Tibial nerve (tissue), 4 donors: ENCODE measurements around the gene ZNF597.

Experiments used
- EP300 ChIP-seq, 2 donors: sonication (generic); formaldehyde crosslinking; IDR thresholded peaks; one replicate each; pipeline ENCODE4 v1.6.1; 2017; ENCODE audit warnings: antibody characterized with exemption in 2 of 2, mild to moderate bottlenecking in 1 of 2
- POLR2A ChIP-seq, 2 donors: fragments of 450-650 bp; IDR thresholded peaks; one replicate each; pipeline ENCODE4 v1.6.1; 2017; ENCODE audit warnings: antibody characterized with exemption in 2 of 2, mild to moderate bottlenecking in 2 of 2, moderate library complexity in 2 of 2
- TF ChIP-seq, protein P1 (sequence below), 5 experiments: fragments of 200-600 bp in 3 of 5; fragments of 450-650 bp in 2 of 5; sonication (generic) in 3 of 5; IDR thresholded peaks; one replicate each; pipeline ENCODE4 v1.5.1; 2016 to 2019; ENCODE audit warnings: antibody characterized with exemption in 5 of 5, mild to moderate bottlenecking in 3 of 5, moderate library complexity in 2 of 5

DNA sequence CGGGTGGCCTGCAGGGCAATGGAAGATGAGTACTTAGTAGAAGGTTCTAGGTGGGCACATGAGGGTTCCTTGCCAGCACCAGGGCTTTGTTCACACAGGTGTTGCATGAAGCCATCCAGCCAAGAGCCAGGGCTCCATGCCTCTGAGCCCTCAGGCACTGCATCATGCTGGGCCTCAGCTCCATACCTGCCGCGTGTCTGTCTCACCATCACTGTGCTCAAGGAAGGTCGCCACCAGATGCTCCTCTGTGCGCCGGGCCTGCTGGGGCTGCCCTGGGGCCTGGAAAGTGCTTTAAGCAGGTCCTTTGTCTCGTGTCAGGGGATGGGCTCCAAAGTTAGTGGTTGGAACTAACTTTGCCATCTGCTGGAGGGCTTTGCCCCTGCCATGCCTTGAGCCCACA is 26.4 kb upstream of the ZNF597 start:
- TF ChIP-seq, protein P1, sequence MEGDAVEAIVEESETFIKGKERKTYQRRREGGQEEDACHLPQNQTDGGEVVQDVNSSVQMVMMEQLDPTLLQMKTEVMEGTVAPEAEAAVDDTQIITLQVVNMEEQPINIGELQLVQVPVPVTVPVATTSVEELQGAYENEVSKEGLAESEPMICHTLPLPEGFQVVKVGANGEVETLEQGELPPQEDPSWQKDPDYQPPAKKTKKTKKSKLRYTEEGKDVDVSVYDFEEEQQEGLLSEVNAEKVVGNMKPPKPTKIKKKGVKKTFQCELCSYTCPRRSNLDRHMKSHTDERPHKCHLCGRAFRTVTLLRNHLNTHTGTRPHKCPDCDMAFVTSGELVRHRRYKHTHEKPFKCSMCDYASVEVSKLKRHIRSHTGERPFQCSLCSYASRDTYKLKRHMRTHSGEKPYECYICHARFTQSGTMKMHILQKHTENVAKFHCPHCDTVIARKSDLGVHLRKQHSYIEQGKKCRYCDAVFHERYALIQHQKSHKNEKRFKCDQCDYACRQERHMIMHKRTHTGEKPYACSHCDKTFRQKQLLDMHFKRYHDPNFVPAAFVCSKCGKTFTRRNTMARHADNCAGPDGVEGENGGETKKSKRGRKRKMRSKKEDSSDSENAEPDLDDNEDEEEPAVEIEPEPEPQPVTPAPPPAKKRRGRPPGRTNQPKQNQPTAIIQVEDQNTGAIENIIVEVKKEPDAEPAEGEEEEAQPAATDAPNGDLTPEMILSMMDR (IDR thresholded peaks at IDR 0.05), result no peak
- no peak for TF ChIP-seq EP300 (IDR thresholded peaks at IDR 0.05)
- no peak for TF ChIP-seq POLR2A (IDR thresholded peaks at IDR 0.05)
